HL-60/S4 treated with retinoic acid at 250 ng/mL for 4 days and 3 days (cell line): Measurements from ENCODE around the gene AFF1.
"Not testable (repeated sequence)": the region's sequence is repeated elsewhere in the genome, so short reads cannot be mapped to it uniquely, and the experiment has no call there.

Experiments
- in situ Hi-C: fragments of 300-500 bp; cut with MboI; formaldehyde crosslinking; loops from 2 replicates; pipeline ENCODE4 v1.7.0; 2022; ENCODE audit warnings: low sequenced_read_pairs

The AFF1 gene

DNA sequence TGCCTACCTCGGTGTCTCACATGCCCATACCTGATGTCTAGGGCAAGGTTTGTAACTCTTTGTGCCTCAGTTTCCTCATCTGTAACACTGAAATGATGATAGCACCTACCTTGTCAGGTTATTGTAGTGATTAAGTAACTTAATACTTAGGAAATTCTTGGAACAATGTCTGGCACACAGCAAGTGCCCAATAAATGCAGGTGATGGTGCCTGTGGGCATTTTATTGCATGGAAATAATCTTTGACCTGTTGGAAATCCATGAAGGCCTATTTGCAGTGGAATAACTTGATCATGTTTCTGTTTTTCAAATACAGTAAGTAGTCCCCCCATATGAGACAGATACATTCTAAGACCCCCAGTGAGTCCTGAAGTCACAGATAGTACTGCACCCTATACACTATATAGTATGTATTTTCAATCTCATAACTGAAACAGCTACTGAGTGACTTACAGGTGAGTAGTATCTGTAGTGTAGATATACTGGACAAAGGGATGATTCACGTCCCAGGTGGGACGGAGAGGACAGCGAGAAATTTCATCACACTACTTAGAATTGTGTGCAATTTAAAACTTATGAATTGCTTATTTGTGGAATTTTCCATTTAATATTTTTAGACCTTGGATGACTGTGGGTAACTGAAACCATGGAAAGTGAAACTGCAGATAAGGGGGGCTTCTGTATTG lies 42.1 kb downstream of the AFF1 start:
- in situ Hi-C loops = no loop called here

DNA sequence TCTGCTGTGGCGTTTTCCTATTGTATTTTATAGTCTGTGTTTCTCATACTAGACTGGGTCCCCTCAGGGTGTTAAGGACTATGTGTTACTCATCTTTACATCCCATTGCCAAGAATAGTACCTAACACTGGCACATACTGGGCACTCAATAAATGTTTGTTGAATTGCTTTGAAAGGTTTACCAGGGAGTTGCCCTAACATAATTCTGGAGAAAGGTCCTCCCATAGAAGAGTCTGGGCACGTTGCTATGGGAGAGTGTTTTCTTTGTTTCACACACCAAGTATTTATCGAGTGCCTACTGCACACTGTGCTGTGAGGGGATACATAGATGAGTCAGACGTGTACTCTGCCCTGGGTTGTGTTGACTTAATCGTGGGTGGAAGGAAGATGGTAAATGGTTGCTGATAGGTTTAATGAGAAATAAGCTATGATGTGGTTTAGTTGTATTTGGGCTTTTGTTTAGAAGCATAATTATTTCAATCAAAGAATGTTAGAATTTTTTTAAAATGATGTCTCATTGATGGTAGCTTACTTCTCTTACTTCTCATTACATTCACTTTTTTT lies 42.9 kb downstream of the AFF1 start:
- in situ Hi-C loops = no loop called here

DNA sequence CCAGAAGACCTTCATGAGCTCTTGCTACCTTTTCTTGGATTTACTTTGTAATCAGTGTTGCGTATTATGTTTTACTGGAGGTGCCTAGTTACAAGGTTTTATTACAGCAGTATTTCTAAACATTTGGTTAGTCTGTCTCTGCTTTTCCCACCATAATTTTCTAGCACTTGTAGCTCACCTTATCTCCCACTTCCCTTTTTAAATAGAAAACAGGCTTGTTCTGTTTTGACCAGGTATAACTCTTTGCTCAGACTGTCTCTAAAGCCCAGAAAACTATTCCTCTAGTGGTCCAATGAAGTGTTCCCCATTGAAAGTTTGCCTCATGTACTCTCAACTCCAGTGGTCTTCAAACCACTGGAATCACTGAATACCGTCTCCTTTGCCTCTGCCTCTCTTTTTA lies 43.9 kb downstream of the AFF1 start:
- in situ Hi-C loops = no loop called here

DNA sequence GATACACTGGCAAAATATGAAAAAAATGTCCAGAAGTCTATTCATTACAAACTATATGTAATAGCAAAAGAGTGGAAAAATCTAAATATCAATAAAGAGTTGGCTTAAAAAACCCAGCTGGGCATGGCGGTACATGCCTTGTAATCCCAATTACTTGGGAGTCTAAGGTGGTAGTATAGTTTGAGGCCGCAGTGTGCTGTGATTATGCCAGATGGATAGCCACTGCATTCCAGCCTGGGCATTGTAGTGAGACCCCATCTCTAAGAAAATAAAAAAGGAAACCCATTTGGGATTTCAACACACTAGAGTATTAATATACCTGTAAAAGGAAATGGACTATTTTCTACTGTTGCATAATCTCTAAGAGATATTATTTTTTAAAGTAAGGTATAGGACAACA lies 45.4 kb downstream of the AFF1 start:
- in situ Hi-C loops = no loop called here

DNA sequence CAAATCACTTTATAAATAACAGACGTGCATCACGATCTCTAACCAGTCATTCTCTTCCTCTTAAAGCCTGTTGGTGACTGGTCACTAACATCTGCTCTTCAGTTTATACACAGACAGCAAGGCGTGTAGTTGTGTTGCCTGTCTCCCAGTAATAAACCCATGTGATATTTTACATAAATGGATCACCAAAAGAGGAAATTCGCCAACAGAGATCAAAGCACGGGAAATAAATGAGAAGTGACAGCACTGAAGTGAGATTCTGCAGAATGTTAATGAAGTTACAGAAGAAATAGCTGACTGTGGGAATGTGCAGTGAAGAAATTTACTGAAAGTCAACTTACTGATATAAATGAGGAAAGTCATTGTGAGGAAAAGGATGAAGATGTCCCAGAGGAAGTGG lies 47.0 kb downstream of the AFF1 start:
- in situ Hi-C loops = no loop called here

DNA sequence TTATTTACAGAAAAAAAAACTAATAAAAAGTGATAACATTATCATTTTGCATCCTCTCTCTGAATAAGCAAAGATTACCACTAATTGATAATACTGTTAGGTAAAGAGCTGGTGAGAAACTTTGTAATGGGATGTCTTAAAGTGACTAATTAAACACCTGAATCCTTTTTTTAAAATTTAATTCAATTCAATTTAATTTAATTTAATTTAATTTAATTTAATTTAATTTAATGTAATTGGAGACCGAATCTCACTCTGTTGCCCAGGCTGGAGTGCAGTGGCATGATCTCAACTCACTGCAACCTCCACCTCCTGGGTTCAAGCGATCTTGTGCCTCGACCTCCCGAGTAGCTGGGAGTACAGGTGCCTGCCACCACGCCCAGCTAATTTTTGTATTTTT lies 51.0 kb downstream of the AFF1 start:
- in situ Hi-C loops = not testable (repeated sequence)

DNA sequence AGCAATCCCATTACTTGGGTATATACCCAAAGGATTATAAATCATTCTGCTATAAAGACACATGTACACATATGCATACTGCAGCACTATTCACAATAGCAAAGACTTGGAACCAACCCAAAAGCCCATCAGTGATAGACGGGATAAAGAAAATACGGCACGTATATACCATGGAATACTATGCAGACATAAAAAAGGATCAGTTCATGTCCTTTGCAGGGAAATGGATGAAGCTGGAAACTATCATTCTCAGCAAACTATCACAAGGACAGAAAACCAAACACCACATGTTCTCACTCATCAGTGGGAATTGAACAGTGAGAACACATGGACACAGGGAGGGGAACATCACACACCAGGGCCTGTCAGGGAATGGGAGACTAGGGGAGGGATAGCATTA lies 54.8 kb downstream of the AFF1 start:
- in situ Hi-C loops = not testable (repeated sequence)

DNA sequence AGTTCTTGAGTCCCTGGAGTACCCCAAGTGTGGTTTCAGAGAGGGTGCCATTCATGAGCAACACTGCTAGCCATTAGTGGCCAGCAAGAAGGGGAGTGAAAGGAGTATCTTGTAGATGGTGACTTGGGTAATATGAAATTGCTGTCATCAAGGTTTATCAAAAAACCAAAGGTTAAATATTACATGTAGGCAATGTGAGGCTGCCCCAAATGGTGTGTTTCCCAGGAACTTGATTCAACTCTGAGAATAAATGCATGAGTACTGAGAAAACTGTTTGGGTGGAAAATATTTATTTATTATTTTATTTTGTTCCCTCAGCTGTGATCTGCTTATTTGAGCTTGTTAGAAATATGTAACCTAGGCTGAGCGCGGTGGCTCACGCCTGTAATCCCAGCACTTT lies 55.7 kb downstream of the AFF1 start:
- in situ Hi-C loops = no loop called here

DNA sequence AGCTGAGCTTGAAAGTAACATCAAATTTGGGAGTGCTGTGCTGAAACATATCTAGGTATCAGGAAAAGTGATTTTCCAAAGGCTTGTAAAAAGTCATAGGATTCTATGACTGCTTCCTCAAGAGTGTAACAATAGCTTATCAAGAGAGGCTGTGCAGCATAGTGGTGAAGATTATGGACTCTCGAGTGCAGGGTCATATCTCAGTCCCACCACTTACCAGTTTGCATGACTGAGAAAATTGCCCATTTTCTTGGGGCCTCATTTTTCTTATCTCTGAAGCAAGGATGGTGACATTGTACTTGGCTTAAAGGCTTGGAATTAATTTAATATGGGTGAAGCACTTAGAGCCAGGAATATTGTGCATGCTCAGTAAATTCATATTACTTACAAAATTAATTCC lies 57.2 kb downstream of the AFF1 start:
- in situ Hi-C loops = no loop called here

DNA sequence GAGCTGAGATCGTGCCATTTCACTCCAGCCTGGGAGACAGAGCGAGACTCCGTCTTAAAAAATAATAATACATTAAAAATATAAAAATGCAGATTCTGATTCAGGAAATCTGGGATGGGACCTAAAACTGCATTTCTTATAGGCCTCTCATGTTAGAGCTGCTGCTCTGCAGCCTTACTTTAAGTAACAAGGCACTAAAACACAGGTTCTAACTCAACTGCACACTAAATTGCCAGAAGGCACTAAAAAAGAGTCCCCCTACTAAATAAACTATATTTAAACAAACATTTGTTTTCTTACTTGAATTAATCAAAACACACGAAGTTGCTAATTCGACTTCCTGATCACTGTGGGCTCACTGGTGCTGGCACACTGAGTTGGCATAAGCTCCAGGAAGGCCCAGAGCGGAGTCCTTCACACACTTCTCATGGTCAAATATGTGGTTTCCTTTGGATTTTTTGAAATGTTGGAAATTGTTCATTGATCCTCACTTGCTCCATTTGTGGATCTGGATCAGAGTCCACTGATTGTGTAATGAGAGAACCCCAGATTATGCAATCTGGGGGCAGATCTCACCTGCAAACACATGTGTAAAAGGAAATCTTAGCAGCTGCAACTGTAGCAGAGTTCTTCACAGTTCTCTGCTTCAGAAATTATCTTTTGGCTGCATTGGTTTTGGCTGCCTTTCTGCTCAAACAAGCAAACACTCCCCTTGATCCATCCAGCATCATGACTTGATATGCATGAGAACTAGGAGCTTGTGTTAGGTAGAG lies 59.3 kb downstream of the AFF1 start:
- in situ Hi-C loops = no loop called here

DNA sequence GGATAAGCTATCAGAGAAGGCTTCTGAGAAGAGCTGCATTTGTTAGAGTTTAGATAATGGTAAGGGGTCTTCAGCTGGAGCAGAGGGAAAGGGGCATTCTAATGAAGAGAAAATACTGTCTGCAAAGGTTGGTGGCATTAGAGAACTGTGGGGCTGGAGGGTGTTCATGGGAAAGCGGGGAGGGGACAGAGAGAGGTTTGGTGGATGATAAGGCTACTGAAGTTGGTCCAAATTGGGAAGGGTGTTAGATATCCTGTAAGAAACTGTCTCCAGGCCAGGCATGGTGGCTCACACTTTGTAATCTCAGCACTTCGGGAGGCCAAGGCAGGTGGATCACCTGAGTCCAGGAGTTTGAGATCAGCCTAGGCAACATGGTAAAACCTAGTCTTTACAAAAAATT lies 59.9 kb downstream of the AFF1 start:
- in situ Hi-C loops = no loop called here

DNA sequence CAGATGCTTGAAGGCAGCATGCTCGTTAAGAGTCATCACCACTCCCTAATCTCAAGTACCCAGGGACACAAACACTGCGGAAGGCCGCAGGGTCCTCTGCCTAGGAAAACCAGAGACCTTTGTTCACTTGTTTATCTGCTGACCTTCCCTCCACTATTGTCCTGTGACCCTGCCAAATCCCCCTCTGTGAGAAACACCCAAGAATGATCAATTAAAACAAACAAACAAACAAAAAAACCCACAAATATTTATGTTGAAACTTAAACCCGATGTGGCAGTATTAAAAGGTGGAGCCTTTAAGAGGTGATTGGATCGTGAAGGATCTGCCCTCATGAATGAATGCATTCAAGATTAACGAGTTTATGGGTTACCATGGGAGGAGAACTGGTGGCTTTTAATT lies 61.7 kb downstream of the AFF1 start:
- in situ Hi-C loops = not testable (repeated sequence)

DNA sequence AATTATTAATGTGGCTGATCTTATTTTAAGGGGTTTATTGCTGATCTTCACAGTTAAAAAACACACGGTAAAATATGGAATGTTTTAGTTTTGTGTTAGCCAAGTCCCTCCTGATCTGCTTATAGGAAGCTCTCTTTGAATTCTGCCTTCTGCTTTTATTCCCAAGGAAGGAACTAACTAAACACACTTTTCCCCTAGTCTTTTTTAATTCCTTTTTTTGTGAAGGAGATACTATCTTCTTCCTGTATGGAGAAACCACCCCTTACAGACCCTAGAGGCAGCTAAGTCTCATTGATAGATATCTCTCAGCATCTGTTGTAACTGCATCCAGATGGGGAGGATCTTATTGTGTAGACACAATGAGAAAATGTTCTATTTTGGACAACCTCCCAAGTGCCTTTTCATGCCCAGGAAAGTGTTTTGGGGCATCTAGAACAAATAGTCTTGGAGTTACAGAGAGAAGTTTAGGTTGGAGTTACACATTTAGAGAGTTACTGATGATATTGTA lies 64.4 kb downstream of the AFF1 start:
- in situ Hi-C loops = no loop called here

DNA sequence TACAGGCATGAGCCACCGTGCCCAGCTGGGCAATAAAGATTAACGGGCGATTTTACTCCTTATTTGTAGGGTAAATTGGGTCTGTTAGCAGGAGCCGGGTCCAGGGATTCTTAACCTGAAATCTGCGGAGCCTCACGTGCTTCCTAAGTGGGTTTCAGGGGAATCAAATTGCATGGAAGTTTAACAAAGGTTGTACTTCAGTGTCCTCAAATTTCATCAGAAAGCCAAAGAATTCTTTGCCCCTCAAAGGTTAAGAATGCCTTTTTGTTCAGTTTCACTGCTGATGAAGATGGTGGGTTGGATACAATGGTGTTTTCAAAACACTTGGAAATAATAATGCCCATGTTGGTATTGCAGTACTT lies 67.9 kb downstream of the AFF1 start:
- in situ Hi-C loops = no loop called here

DNA sequence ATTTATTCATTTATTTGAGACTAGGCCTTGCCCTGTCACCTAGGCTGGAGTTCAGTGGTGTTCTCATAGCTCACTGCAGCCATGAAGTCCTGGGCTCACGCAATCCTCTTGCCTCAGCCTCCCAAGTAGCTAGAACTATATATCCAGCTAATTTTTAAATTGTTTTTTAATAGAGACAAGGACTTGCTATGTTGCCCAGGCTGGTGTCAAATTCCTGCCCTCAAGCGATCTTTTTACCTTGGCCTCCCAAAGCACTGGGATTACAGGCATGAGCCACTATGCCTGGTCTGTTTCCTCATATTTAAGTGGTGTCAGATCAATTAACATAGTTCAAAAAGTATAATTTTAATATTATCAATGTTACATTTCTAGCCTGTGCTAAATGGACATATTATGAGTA lies 68.5 kb downstream of the AFF1 start:
- in situ Hi-C loops = no loop called here

DNA sequence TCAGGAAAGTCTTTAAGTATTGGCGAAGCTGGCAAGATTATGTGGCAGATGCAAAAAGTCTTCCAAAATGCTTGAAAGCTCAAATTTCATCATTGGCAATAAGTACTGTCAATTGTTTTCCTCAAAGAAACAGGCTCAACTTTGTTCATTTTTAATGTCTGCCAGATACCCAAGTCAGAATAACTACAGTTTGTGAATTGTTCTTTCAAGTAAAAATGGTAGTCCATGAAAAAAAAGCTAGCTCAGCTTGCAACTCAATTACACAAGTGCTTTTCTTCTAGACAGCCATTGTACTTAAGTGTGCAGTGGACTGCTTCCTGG lies 70.5 kb downstream of the AFF1 start:
- in situ Hi-C loops = no loop called here

DNA sequence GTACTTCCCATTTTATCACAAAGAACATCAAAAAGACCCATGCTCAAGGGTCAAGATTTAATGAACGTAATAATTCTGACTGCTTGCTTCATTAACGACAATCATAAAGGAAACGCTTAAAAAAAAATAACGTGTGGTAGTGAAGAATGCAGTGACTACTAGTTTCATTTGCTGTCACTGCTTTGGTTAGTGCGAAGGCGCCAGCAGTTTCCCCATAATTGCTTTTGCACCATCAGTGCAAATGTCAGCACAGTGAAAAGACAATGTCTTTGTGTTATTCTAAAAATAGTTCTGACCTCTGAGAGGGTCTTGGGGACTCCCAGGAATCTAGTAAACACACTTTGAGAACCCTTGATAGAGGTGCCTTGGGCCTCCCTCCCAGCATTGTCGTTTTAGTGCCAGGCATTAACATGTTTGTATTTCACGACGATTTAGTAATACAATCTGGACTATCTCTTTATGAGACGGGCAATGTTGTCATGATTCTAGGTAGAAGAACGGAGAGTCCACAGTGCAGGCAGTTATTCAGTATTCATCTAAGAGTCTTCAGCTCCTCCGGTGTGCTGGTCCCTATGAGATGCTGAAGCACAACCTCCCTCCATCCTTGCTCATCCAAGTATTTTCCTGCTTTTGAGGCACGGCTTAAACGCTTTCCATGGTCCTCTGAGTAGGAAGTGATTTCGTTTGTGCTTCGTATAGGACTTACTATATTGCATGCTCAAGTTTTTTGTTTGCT lies 71.0 kb downstream of the AFF1 start:
- in situ Hi-C loops = no loop called here

DNA sequence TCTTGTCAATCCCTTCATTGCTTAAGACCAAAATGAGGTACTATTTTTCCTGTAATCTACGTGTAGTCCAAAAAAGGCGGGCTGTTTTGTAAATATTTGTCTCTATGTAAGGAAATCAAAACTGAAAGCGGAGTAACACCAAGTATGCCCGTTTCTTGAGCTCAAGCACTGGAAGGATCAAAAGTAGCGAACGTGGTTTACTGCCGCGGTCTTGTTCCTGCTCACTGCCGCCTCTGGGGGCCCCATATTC lies 71.5 kb downstream of the AFF1 start:
- in situ Hi-C loops = no loop called here

DNA sequence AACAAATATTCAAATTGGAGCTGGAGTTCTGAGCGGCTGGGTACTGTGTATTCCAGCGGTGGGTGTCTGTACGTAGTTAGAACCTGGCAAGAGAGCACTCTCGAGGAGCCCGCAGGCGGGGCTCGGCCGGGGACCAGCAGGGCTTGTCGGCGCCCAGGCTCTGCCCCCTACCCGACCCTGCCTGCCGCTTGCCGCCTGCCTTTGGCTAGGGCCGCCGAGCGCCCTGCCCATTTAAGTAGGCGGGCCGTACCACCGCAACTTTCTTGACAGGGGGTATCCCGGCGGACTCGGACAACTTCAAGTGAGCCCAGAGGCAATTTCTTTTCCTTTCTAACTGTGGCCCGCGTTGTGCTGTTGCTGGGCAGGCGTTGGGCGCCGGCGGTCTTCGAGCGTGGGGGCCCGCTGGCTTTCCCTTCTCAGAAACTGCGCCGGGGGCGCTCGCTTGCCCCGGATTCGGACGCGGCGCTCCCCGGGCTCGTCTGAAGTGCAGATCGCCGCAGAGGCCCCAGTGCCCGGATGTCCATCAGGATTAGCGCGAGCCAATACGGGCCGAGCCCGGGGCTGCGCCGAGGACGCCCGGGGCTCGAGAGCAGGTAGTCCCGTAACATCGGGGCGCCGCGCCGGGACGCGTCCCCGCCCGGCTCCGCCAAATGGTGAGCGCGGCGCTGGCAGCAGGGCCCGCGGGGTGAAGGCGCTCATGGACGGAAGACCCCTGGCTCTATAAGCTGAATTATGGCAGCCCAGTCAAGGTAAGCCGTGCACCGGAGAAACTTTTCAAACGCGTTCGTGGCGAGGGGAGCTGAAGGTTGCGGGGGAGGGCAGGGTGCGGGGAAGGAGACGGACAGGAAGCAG lies 72.1 kb downstream of the AFF1 start:
- in situ Hi-C loops = no loop called here

DNA sequence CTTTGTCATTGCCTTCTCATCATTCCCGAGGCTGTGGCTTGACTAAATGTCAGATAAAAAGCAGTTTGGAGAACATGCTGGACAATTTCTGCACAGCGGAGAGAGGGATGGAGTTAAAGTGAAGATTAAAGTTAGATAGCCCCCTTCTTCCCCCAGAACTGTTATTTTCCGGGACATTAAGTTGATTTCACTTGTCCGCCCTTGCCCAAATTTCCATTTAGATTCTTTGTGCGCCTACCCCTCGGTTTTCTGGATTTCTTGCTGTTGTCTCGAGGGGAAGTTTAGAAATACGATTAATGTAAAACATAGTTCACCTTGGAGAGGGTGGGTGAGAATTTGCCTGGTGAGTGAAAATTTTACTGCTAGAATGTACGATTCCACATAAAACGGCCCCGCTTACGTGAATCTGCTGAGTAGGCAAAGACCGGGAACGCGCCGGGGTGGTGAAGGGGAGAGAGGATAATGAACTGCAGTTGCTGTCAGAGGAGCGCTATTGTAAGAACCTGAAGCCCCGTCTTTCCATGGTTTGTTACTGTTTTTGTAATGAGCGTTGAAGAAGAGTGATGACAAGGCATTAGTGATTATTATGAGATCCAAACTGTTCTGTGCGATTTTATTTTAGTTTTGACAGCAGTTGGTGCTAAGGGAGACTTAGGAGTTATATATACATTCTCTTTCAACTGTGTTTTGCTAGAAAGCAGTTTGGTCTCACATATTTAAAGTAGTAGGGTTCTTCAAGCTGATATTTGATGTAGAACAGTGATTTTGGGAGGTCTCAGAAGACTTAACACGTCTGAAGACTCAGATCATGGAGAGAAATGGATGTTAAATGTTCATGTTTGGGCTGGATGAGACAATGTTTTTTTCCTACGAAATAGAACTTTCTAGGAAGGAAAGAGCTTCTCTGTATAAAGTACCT lies 73.0 kb downstream of the AFF1 start:
- in situ Hi-C loops = no loop called here
